ENCODE results near the gene FOXG1.

DNA sequence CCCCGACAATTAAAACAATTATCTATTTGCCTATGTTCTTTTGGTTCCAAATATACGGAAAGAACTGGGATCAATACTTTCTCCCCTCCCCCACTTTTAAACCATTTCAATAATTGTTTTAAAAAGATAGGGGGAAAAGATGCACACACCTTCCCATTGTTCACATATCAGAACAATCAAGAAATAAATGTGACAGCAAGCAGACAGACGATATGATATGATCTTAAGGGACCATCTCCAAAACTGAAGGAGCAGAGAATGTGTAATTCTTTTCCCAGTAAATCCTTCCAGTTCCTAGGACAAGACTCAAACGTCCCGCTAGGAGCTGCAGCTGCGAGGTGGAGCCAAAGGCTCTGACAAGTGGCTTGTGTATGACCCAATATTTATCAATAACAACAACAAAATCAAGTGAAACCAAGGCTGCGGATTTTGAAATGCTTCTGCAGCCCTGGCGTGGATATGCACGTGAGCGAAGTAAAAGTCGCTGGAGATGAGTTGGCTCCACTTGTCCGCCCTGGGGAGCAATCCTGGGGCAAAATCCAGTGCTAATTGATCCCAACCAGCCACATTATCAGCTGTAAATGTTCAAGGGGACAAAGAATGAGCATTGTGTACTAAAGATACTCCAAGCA lies 8.2 kb upstream of the FOXG1 start:
- TF ChIP-seq, protein P1, sequence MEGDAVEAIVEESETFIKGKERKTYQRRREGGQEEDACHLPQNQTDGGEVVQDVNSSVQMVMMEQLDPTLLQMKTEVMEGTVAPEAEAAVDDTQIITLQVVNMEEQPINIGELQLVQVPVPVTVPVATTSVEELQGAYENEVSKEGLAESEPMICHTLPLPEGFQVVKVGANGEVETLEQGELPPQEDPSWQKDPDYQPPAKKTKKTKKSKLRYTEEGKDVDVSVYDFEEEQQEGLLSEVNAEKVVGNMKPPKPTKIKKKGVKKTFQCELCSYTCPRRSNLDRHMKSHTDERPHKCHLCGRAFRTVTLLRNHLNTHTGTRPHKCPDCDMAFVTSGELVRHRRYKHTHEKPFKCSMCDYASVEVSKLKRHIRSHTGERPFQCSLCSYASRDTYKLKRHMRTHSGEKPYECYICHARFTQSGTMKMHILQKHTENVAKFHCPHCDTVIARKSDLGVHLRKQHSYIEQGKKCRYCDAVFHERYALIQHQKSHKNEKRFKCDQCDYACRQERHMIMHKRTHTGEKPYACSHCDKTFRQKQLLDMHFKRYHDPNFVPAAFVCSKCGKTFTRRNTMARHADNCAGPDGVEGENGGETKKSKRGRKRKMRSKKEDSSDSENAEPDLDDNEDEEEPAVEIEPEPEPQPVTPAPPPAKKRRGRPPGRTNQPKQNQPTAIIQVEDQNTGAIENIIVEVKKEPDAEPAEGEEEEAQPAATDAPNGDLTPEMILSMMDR (IDR thresholded peaks at IDR 0.05): no peak
- no peak for TF ChIP-seq POLR2A (IDR thresholded peaks at IDR 0.05)

Measured in upper lobe of left lung (tissue), 4 donors.